Activated CD4-positive, alpha-beta T cell treated with anti-CD3 and anti-CD28 coated beads, Interleukin-2, amount 50 U/mL, for 48 hours (primary cell): ENCODE measurements around the gene RPS6KB1.
"Not testable (repeated sequence)": the region's sequence is repeated elsewhere in the genome, so short reads cannot be mapped to it uniquely, and the experiment has no call there.

Experiments used
- DNase-seq, 2 experiments: peaks; one replicate each; pipeline ENCODE4 v3.0.0-alpha.2; 2020

RPS6KB1 gene

DNA sequence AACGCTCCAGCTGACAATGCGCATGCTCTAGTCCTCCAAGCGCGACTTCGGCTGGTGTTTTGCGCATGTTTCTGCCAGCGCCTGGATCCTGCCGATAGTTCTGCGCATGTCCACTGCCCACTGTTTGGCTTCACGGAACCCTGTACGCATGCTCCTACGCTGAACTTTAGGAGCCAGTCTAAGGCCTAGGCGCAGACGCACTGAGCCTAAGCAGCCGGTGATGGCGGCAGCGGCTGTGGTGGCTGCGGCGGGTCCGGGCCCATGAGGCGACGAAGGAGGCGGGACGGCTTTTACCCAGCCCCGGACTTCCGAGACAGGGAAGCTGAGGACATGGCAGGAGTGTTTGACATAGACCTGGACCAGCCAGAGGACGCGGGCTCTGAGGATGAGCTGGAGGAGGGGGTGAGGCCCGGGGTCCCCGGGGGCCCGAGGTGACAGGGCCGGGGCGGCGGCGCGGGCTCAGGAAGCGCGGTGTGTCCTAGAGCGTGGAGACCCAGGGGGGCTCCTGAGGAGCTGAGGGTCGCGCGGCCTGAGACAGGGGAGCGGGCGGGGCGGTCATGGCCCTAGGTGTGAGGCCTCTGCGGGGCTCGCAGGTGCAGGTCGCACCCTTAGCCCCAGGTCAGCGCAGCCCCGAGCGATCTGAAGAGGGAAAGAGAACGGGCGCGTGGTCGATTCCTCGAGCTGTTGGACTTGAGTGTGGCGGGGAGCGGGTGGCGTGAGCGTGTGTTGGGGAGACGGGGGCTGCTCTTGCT, at the start of gene RPS6KB1, which contains the start of gene TUBD1:
RPS6KB1 (plus strand) TSS at position 198 of the 752 bp plus-strand sequence; CDS start at position 262, 64 bp downstream.
TUBD1 (minus strand) TSS at position 20 of the 752 bp plus-strand sequence. CDS start 1,941 bp downstream, outside the sequence.
- peak; percentile 96 to 97 for DNase-seq

DNA sequence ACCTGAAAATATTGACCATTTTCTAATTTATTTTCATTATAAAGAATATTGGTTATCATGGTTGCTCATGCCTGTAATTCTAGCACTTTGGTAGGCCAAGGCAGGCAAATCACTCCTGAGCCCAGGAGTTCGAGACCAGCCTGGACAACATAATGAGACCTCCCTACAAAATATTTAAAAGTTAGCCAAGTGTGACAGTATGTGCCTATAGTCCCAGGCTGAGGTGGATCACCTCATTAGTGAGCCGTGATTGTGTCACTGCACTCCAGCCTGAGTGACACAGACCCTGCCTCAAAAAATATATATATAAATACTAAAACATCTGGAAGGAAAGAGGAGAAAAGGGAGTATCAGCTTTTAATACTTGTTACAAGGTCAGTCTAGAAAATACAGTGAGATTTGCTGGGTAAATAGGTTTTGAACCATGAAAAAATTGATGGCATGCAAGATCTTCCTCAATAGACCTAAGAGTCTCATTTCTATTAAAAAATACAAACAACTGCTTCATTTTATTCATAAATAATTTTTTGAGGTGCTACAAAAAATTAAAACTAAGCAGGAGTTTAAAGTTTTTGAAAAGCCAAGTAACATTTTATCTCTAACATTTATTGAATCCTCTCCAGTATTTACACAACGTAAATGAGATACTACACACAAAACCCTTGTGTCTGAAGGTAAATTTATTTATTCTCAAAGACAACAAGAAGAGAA, 47.9 kb upstream of the RPS6KB1 start:
- no peak for DNase-seq

DNA sequence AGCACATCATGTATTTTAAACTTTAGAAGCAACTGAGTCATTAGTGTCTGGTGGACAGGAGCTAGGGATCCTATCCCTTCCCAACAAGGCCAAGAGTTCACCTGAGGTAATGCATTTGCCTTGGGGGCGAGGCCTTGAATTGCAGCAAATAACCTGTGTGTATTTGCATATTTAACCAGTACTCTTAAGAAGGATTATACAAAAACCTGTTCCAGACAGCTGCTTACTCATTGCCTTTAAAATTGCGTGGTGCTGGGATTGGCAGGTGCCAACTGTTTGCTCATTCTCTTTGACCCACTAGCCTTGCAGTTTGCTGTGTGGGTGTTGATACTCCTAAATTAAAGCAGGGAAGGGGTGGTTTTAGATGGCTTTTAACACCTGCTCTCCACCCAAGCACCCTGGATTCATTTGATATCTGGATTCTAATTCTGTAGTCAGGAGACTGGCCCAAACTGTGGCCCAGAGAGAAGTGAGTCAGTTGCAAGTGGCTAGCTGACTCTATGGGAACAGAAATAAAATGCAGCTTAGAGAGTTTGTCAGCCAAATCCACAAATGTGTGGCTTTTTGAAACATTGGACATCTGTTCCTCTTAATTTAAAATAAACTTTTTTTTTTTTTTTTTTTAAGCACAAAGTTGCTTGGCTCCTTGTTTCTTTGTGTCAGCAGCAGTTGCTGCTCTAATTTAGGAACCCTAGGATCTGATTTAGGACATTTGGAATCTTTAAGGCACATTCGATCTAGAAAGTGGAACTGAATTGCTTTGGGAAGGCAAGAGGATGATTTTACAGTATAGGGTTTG, 47.1 kb upstream of the RPS6KB1 start:
- peak in 1 of 2 experiments; percentile 57 for DNase-seq

DNA sequence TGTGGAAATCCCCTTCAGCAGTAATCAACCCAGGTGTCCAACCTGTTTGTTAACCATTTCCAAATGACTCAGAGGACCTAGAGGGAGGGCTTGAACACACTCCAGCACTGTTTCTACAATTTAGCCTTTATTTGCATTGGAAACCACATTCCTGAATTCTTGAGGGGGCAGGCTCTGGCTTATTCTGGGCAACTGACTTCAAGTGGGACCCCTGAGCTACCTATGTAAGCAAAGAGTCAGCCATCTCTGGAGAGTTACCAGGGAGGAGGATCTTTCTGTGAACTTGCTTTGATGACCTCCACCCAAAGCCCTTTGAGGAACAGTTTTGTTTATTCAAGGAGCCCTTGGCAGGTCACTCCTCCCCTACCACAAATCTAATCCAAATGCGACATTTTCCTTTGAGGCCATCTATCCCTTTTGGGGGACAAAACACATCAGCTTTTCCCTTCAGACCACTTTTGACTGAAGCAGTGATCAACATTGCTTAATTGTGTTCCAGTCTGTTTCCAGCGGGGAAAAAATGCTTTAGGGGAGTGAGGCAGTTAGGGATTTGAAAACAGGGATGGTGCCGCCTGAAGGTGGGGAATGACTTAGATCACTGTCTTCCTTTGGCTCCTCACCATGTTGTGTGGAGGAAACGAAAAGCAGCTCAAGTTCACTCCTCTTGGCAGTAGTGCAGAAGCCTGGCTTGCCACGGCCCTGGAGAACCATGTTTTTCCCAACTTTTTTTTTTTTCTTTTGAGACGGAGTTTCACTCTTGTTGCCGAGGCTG, 46.3 kb upstream of the RPS6KB1 start:
- DNase-seq = no peak

DNA sequence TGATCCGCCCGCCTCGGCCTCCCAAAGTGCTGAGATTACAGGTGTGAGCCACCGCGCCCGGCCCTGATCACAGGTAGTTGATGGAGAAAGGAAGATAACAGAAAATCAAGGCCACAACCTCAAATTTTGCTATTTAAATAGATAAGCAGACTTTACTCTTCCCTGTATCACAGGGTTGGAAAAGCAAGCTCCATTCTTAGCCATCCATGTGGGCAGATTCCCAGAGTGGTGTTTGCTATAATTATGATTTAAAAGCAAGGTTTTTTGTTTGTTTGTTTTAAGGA, 44.6 kb upstream of the RPS6KB1 start:
- DNase-seq = no peak

DNA sequence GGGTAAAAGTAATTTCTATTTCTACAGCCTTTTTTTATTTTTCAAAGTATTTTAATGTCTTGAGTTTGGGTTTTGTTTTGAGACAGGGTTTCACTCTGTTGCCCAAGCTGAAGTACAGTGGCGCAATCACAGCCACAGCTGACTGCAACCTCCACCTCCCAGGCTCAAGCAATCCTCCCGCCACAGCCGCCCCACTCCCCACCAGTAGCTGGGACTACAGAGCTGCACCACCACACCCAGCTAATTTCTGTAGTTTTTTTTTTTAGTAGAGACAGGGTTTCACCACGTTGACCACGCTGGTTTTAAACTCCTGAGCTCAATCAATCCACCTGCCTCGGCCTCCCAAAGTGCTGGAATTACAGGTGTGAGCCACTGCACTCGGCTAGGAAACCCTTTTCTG, 44.1 kb upstream of the RPS6KB1 start:
- peak; percentile 71 to 77 for DNase-seq

DNA sequence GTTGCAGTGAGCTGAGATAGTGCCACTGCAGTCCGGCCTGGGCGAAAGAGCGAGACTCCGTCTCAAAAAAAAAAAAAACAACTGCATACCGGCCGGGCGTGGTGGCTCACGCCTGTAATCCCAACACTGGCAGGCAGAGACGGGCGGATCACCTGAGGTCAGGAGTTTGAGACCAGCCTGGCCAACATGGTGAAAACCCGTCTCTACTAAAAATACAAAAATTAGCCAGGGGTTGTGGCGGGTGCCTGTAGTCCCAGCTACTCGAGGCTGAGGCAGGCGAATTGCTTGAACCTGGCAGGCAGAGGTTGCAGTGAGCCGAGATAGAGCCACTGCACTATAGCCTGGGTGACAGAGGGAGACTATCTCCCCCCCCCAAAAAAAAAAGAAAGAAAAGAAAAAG, 42.6 kb upstream of the RPS6KB1 start:
- DNase-seq = not testable (repeated sequence)

DNA sequence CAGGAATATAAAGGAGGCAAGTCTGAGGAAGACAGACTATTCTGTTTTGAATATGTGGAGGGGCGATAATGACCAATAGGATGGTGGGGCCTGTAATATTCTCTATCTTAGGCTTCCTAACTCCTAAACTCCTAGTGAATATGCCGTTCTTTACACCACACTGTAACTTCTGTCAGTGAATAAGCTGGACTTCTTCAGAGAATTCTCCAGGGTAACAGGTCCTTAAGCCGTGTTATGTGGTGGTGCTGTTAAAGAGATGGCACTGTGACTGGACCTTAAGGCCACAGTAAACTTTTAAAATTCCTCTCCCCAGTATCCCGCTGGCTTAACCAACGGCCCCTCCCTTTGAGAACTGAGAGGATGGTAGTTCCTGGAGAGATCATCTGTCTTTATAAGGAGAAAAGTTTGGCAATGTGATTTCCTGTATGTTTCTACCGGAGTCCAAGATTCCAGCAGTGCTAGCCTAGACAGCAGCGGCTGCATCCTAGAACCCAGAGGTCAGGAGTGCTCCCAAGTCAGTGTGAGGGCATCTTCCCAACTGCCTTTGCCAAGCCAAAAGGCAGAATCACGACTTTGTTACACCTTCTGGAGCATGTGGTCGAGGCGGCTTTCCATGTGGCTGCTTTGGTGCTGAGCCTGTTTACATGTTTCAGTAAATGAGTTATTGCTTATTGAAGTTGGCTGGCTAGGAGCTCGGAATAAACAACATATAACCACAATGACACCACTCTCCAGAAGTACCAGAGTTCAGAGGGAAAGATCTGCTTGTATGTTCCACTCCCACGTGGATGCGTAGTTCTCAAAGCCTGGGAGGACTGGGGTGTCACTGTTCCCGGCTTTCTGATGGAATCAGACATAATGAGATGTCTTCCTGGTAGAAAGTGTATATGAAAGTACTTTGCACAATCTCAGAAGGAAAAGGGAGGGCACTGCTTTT, 41.2 kb upstream of the RPS6KB1 start:
- no peak for DNase-seq

DNA sequence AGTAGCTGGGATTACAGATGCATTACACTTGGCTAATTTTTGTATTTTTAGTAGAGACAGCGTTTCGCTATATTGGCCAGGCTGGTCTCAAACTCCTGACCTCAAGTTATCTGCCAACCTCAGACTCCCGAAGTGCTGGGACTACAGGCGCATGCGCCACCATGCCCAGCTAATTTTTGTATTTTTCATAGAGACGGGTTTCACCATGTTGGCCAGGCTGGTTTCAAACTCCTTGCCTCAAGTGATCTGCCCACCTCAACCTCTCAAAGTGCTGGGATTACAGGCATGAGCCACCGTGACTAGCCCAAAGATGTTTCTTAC, 40.1 kb upstream of the RPS6KB1 start:
- DNase-seq = not testable (repeated sequence)

DNA sequence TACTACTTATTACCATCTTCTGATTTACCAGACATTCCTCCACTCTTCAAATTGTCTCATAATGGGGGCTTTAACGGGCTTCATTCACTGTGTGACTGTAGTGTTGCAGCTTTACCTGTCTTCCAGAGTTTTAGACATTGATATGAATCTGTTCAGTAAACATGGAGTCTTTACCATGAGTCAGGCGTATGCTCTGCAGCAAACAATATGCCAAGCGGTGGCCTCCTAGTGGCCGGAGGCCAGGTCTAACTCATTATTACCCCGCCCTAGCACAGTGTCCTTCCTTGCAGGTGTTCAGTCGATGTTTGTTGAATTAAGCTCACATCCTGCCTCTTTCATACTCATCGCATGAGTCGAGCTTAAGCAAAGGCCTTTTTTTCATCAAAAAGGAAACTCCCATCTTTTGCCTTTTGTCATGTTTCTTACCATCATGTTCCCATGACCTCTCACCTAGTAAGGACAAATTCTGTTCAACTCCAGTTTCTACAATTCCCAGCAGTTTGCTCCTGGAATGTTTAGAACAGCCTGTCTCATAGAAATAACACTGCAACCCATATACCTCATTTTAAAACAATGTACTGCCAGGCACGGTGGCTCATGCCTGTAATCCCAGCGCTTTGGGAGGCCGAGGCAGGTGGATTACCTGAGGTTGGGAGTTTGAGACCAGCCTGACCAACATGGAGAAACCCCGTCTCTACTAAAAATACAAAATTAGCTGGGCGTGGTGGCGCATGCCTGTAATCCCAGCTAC, 39.6 kb upstream of the RPS6KB1 start:
- peak; percentile 58 to 69 for DNase-seq

DNA sequence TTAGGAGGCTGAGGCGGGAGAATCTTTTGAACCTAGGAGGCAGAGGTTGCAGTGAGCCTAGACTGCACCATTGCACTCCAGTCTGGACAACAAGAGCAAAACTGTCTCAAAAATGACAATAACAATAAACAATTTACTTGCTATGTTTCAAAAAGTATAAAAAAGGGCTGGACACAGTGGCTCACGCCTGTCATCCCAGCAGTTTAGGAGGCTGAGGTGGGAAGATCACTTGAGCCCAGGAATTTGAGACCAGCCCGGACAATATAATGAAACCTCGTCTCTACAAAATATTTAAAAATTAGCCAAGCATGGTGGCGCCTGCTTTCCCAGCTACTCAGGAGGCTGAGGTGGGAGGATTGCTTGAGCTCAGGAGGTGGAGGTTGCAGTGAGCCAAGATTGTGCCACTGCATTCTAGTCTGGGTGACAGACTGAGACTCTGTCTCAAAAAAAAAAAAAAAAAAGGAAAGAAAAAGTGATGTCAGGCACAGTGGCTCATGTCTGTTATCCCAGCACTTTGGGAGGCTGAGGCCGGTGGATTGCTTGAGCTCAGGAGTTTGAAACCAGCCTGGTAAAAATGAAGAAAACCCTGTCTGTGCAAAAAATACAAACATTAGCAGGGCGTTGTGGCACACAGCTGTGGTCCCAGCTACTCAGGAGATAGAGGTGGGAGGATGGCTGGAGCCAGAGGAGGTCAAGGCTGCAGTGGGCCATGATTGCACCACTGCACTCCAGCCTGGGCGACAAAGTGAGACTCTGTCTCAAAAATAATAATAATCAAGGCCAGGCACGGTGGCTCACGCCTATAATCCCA, 38.8 kb upstream of the RPS6KB1 start:
- DNase-seq = not testable (repeated sequence)

DNA sequence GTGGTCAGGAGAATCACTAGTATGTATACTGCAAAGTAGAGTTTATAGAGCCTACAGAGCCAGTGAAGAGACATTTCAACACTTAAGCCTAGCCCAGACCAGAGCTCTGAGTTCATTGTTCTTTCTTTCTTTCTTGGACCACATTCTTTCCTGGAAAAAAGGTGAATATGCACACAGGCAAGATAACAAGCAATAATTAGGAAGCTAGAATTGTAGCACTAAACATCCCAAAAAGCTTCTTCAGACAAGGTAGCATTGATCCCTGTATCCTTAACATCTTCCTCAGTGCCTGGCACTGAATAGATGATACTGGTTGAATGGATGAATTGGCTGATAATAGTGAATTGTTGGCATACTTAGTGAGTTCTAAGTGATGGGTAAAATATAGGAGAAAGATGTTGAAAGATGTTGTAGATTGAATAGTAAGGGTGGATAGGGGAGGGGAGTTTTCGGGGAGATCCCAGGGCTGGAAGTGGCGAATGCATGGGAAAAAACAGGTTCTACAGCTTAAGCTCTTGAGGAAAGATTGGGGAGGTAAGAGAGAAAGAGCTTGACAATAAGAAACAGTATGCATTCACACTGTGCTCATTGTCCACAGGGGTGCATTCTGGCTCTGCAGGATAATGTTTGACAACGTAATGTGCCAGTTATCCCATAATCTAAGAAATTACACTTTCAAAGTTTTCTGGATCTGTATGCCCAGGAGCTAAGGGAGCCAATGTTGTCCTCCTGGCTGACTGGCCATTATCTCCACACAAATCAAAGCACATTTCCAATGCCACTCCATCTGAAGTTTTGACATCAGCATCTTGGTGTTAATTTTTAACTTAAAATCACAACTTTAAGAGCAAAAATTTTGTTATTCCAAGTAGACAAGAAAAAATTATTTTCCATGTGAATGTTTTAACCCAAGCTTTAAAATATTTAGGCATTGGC, 35.8 kb upstream of the RPS6KB1 start:
- no peak for DNase-seq

DNA sequence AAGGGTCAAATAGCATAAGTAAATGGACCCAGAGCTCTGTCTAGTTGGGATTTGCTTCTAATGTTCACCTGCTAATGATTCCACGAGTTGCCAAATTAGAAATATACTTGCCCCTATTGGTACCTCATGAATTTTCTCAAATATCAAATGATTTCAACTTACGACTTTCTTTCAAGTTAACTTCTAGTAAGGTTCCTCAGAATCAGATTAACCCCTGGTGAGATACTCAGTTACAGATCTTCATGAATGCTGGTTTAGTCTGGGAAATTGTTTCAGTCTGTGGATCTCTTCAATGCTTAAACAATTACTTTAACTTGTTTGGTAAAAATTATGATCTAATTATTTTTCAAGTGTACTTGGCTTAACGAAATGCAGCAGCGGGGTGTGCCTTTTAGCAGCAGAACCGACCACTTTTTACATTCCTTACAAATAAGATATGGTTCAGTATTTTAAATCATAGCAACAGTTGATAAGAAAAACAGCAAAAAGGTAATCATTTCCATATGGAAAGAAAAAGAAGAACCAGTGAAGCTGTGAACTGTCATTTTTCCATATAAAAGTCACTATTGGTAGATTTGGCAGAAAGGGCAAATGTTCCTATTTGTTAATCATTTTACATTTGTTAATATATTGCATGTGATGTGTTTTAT, 34.6 kb upstream of the RPS6KB1 start:
- DNase-seq = no peak

DNA sequence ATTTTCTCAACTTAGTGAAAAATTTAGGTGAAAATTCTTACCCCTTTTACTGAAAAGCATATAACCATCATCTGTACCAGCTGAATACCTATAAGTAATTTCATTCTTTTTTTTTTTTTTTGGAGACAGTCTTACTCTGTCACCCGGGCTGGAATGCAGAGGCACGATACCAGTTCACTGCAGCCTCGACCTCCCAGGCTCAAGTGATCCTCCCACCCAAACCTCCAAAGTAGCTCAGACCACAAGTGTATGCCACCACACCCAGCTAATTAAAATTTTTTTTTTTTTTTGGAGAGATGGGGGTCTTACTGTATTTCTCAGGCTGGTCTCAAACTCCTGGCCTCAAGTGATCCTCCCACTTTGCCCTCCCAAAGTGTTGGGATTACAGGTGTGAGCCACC, 34.0 kb upstream of the RPS6KB1 start:
- no peak for DNase-seq

DNA sequence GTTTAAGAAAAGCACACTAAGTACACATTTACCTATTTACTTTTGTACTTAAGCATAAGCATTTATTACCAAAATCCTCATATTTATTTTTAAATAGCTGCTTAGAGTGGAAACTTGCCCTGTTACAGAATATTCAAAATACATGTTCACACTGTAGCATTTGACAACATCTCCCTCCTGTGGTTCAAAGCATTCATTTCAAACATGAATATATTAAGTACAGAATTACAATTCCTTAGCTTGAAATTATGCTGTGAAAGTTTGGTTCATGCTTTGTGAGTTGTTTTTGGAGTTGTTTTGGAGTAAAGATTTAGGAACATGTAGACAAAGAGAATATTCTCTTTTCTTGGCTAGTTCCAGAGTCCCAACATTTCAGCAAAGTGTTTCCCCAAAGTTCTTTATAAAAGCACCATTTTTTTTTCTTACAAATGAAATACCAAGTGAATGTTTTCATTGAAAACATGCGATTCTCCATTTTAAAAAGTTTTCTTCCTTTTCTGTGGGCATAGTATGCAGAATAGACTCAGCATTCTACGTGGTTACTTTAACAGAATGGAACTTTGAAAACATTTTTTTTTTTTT, 33.4 kb upstream of the RPS6KB1 start:
- no peak for DNase-seq

DNA sequence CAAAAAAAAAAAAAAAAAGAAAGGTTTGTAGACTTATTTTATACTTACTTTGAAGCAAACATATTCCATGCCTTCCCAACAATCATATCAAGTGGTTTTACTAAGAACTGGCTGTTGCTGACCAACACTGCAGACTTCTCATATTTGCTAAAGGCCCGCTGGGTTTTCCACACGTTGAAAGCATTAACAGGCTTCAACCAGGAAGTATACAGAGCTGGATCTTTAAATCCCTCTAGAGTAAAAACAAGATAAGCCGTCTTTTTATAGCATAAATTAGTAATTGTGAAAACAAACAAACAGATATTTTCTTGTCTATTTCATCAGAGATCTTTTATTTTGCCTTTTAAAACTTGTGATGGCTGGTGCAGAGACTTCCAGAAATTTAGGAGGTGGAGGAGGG, 29.3 kb upstream of the RPS6KB1 start:
- no peak for DNase-seq

DNA sequence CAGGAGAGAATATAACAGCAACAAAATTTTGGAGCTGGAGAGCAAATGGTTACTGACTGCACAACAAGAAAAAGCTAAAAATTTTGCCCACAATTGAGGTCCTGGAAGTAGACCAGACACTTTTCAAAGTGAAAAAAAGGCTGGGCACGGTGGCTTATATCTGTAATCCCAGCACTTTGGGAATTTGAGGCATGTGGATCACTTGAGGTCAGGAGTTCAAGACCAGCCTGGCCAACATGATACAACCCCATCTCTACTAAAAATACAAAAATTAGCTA, 23.0 kb upstream of the RPS6KB1 start:
- DNase-seq = no peak

DNA sequence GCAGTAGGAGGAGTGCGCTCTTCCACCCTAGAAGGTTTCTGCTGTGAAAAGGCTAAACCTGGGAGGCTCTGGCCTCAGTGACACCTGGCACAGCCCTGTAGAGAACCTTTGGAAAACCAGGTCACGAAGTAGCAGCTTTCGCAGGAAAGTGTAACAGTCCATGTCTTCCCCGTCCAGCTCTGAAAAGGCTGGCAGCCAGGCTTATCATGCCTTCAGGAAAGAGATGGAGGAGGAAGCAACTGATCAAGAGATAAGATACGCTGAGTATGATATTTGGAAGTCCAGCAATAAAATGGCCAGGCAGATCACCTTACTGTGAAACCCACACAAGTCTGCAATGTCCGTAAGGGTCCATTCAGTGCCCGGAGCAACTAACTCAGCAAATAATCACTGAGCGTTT, 22.4 kb upstream of the RPS6KB1 start:
- no peak for DNase-seq
